Epithelial cell of esophagus (primary cell): Measurements from ENCODE around the gene UBN1.

ENCODE experiments used
- DNase-seq: peaks from one replicate; pipeline ENCODE4 v3.0.0; 2010; ENCODE audit warnings: low read depth
- H3K4me3 ChIP-seq: 2 replicates; pipeline ENCODE4 v1.5.1; 2011; ENCODE audit warnings: mild to moderate bottlenecking, low read length, control low read depth
- CTCF ChIP-seq: IDR thresholded peaks from 2 replicates; pipeline ENCODE4 v1.5.1; 2011; ENCODE audit warnings: low read depth, mild to moderate bottlenecking, low read length, control low read depth, inconsistent platforms; ENCODE audit not compliant: insufficient read depth; ENCODE audit errors: missing control alignments

The UBN1 gene

GRCh38 chr16:4801051-4801961 lies 46.0 kb upstream of the UBN1 start:
- no peak for TF ChIP-seq CTCF
- peak overlapping the region; percentile 57 for H3K4me3 ChIP-seq
- no peak for DNase-seq

- peak within 1 kb of the TSS; percentile 57 for H3K4me3 ChIP-seq
- no peak for TF ChIP-seq CTCF
- peak; percentile 91 for DNase-seq
Observed at GRCh38 chr16:4801962-4802658, 45.2 kb upstream of the UBN1 start, which contains the start of gene ROGDI. TSS of gene ROGDI (minus strand) at chr16:4802633. CDS start at chr16:4802571, 62 bp downstream.

- peak; percentile 93 for DNase-seq
- no peak for TF ChIP-seq CTCF
Observed at GRCh38 chr16:4802659-4803287, 44.5 kb upstream of the UBN1 start.

GRCh38 chr16:4803401-4803844 lies 43.9 kb upstream of the UBN1 start:
- no peak for DNase-seq
- no peak for TF ChIP-seq CTCF
- H3K4me3 ChIP-seq = peak overlapping the region; percentile 57

More at GRCh38 chr16:4802659-4803287, 44.5 kb upstream of the UBN1 start:
- peak overlapping the region; percentile 57 for H3K4me3 ChIP-seq

GRCh38 chr16:4803898-4804762 lies 43.2 kb upstream of the UBN1 start:
- H3K4me3 ChIP-seq = no peak overlapping the region
- no peak for DNase-seq
- no peak for TF ChIP-seq CTCF

- no peak overlapping the region for H3K4me3 ChIP-seq
- no peak for TF ChIP-seq CTCF
- DNase-seq = no peak
Observed at GRCh38 chr16:4805231-4805630, 42.0 kb upstream of the UBN1 start.
